Adrenal gland (tissue), 12 donors: ENCODE results near the gene PRMT7. TPM values are rescaled to one million over a fixed set of nuclear protein-coding genes. Genes with fewer than 3 reads are reported as not detected.

Experiments used
- DNase-seq, 7 donors: peaks; one replicate each; pipeline ENCODE4 v3.0.0-alpha.2; 2019 to 2020
- H3K27ac ChIP-seq, 5 donors: fragments of 200-600 bp; sonication (generic) in 4 of 5; 1 replicate in 3 of 5; 2 replicates in 2 of 5; pipeline versions ENCODE4 v1.5.1 to v1.8.0; 2016 to 2020; ENCODE audit warnings: mild to moderate bottlenecking in 1 of 5
- H3K27me3 ChIP-seq: fragments of 200-600 bp; 2 replicates; pipeline ENCODE4 v1.8.0; 2021
- H3K36me3 ChIP-seq, 2 donors: fragments of 200-600 bp; replicated peaks in 1 of 2; 1 replicate in 1 of 2; 2 replicates in 1 of 2; pipeline versions ENCODE4 v1.5.1 to v1.8.0; 2018 to 2022
- H3K4me1 ChIP-seq, 2 donors: fragments of 200-600 bp; replicated peaks in 1 of 2; 1 replicate in 1 of 2; 2 replicates in 1 of 2; pipeline versions ENCODE4 v1.5.1 to v1.8.0; 2018 to 2021
- H3K4me3 ChIP-seq, 4 donors: fragments of 200-600 bp; sonication (generic) in 3 of 4; one replicate each; pipeline ENCODE4 v1.5.1; 2016 to 2018
- H3K9me3 ChIP-seq, 3 donors: fragments of 200-600 bp; sonication (generic) in 1 of 3; replicated peaks in 1 of 3; 1 replicate in 2 of 3; 2 replicates in 1 of 3; pipeline versions ENCODE4 v1.5.1 to v1.8.0; 2016 to 2021
- POLR2A ChIP-seq, 2 donors: fragments of 450-650 bp; IDR thresholded peaks; one replicate each; pipeline ENCODE4 v1.6.1; 2017; ENCODE audit warnings: antibody characterized with exemption in 2 of 2, mild to moderate bottlenecking in 2 of 2, moderate library complexity in 1 of 2
- WGBS, 4 donors: extraction: QIAGEN DNeasy Blood & Tissue Kit in 2 of 4; methylation state at CpG; one replicate each; pipeline versions ENCODE4 v1.1.5 to v1.1.7; 2013 to 2017; 5-methylcytosine and 5-hydroxymethylcytosine counted together
- intact Hi-C, 2 donors: fragments of 100-400 bp; cut with DNase I; formaldehyde crosslinking; loops; one replicate each; pipeline versions ENCODE4 v1.14.1 to v1.15.0; 2022 to 2023
- polyA plus RNA-seq, 3 donors: library from polyadenylated mRNA; stranded (reverse); fragments of 200-250 nt in 2 of 3; fragments of 350-450 nt in 1 of 3; fragmentation: Illumina TruSeq in 1 of 3; extraction: RNeasy Lipid Tissue Mini Kit (QIAGEN cat#74804) in 1 of 3; gene quantifications; one replicate each; pipeline ENCODE4 v1.2.3, GENCODE V29; 2013 to 2014
- total RNA-seq, 9 donors: library from RNA; depleted of rRNA in 4 of 9; stranded (reverse); fragments of >200 nt in 4 of 9; fragments of 120-200 nt in 1 of 9; fragmentation: NEBNext Ultra II Directional in 1 of 9; extraction: Animal tissue kit (Norgen Biotek cat#: 25700) in 1 of 9; gene quantifications; one replicate each; pipeline versions ENCODE4 v1.1.0 to v1.2.4, GENCODE V29; 2013 to 2023
- TF ChIP-seq, protein P1 (sequence below), 6 experiments: fragments of 450-650 bp in 4 of 6; fragments of 200-600 bp in 2 of 6; sonication (generic) in 1 of 6; IDR thresholded peaks; 1 replicate in 5 of 6; 2 replicates in 1 of 6; pipeline versions ENCODE4 v1.5.1 to v1.8.0; 2016 to 2021; ENCODE audit warnings: antibody characterized with exemption in 6 of 6, mild to moderate bottlenecking in 2 of 6, moderate library complexity in 1 of 6
- donor health status: healthy with polysubstance abuse.
- donor health status: Bipolar disorder and iron deficiency.
- donor health status: DM: yes; HTN: yes; CAD: no.
- donor health status: DM: no; HTN: no; CAD: no.
- donor health status: DM: no; HTN: no; CAD: no.
- donor health status: DM: yes; HTN: yes; CAD: no.

PRMT7 gene
- total and polyA plus RNA-seq, 12 donors, result 30.0 to 141 (median 42.7) TPM

DNA sequence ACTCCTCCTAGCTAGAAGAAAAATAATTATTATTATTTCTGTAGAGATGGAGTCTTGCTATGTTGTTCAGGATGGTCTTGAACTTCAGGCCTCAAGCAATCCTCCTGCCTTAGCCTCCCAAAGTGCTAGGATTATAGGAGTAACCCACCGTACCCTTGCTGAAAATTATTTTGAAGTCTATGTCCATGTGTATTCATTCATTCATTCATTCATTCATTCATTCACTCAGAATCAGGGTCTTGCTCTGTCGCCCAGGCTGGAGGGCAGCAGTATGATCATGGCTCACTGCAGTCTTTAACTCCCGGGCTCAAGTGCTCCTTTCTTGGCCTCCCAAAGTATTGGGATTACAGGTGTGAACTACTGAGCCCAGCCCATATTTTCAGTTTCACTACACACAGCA is 4.2 kb upstream of the PRMT7 start:
- intact Hi-C loops, result no loop called here
- no peak overlapping the region for H3K27ac ChIP-seq
- H3K9me3 ChIP-seq, result no peaks in the 10 kb centered on the region
- H3K27me3 ChIP-seq, result no peaks in the 10 kb centered on the region
- H3K4me3 ChIP-seq, result no peak overlapping the region
- H3K36me3 ChIP-seq, result peaks cover 0 to 64% of the 10 kb centered on the region in 2 donors
- TF ChIP-seq POLR2A (IDR thresholded peaks at IDR 0.05), result no peak
- TF ChIP-seq, protein P1, sequence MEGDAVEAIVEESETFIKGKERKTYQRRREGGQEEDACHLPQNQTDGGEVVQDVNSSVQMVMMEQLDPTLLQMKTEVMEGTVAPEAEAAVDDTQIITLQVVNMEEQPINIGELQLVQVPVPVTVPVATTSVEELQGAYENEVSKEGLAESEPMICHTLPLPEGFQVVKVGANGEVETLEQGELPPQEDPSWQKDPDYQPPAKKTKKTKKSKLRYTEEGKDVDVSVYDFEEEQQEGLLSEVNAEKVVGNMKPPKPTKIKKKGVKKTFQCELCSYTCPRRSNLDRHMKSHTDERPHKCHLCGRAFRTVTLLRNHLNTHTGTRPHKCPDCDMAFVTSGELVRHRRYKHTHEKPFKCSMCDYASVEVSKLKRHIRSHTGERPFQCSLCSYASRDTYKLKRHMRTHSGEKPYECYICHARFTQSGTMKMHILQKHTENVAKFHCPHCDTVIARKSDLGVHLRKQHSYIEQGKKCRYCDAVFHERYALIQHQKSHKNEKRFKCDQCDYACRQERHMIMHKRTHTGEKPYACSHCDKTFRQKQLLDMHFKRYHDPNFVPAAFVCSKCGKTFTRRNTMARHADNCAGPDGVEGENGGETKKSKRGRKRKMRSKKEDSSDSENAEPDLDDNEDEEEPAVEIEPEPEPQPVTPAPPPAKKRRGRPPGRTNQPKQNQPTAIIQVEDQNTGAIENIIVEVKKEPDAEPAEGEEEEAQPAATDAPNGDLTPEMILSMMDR (IDR thresholded peaks at IDR 0.05), result no peak
- WGBS, 4 donors, result 92 to 96% (median 95%) methylated on average over 3 of the region's 3 CpGs
- H3K4me1 ChIP-seq, result peaks cover 4 to 22% of the 10 kb centered on the region in 2 donors
- DNase-seq, result no peak

DNA sequence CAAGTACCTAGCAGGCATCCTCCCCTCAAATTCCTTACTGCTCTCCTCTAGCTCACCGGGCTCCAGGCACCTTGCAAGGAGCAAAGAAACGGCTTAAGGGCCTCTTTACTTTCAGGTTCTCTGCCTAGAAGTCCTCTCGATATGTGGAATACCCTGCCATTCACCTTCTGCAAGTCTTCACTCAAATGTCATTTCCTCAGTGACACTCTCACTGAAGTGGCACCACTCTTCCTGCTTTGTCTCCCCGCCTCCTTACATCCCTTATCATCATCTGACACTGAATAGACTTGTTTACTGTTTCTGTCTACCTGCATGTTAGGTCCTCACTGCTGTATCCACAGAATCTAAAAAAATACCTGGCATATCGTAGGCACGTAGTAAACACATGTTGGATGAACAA is 1.0 kb upstream of the PRMT7 start:
- intact Hi-C loops, result loop anchor here in 1 of 2 donors (5.0 kb wide), 1 partner anchor 47 kb away; the partner anchor contains the start of gene SLC7A6
- no peak for TF ChIP-seq POLR2A (IDR thresholded peaks at IDR 0.05)
- TF ChIP-seq, protein P1 (IDR thresholded peaks at IDR 0.05), result no peak
- Histone ChIP-seq H3K4me1 (peaks cover 4 to 32% of the 10 kb centered on the region in 2 donors), H3K27ac (peak overlapping the region in 2 of 5 donors; percentile 76 to 94), H3K9me3 (no peaks in the 10 kb centered on the region), H3K36me3 (peaks cover 0 to 33% of the 10 kb centered on the region in 2 donors), H3K4me3 (peak overlapping the region; percentile 62 to 99 (median 85)), H3K27me3 (no peaks in the 10 kb centered on the region)
- 40 to 47% (median 42%) methylated on average over 6 of the region's 6 CpGs for WGBS, 4 donors
- DNase-seq, result no peak

DNA sequence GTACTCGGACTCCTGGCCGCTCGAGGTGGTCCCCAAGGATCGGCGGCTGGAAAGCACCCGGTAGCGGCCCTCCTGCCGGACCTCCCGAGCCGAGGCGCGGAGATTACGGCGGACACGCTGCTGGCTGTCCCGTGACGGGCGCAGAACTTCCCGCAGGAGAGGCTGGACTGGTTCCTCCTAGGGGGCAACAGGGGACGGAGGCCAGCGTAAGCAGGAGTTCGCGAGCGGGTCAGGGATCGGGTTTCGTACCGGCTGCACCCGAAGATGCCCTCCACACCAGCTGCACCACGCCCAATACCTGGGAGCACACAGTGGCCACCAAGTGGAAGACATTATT is 414 bp upstream of the PRMT7 start:
- Histone ChIP-seq H3K36me3 (peaks cover 0 to 29% of the 10 kb centered on the region in 2 donors), H3K4me3 (peak overlapping the region; percentile 62 to 99 (median 85)), H3K4me1 (peaks cover 4 to 32% of the 10 kb centered on the region in 2 donors), H3K9me3 (no peaks in the 10 kb centered on the region), H3K27ac (peak overlapping the region in 4 of 5 donors; percentile 59 to 94 (median 77)), H3K27me3 (no peaks in the 10 kb centered on the region)
- DNase-seq, result peak in 4 of 7 donors; percentile 29 to 37 (median 32)
- no peak for TF ChIP-seq POLR2A (IDR thresholded peaks at IDR 0.05)
- TF ChIP-seq, protein P1 (IDR thresholded peaks at IDR 0.05), result no peak
- 0 to 1% (median 0%) methylated on average over 19 to 29 of the region's 29 CpGs for WGBS, 4 donors
- intact Hi-C loops, result loop anchor here in 1 of 2 donors (5.0 kb wide), 1 partner anchor 48 kb away; the partner anchor contains the start of gene SLC7A6

DNA sequence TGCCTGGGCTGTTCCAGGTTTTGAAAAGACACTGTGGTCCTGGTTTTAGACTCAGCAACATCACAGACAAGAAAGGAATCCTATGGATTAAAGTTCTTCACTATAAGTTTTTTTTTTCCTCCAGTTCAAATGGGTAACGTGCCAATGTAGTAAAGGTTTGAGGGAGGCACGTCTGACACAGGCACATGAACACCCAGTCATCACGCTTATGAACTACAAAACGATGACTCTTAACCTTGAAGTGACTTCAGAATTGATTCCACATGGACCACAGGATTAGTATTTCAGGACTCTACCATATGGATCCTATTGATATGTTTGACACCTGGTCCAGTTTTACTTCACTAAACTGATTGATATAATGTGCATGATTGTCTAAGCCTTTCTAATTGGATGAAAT is 2.3 kb downstream of the PRMT7 start:
- H3K27me3 ChIP-seq, result no peaks in the 10 kb centered on the region

More for the DNA sequence above, 2.3 kb downstream of the PRMT7 start:
- Histone ChIP-seq H3K4me3 (no peak overlapping the region), H3K36me3 (peaks cover 0 to 38% of the 10 kb centered on the region in 2 donors), H3K9me3 (no peaks in the 10 kb centered on the region), H3K4me1 (peaks cover 4 to 32% of the 10 kb centered on the region in 2 donors), H3K27ac (no peak overlapping the region)
- intact Hi-C loops, result loop anchor here in 1 of 2 donors (5.0 kb wide), 1 partner anchor 51 kb away; the partner anchor contains the start of gene SLC7A6
- TF ChIP-seq, protein P1 (IDR thresholded peaks at IDR 0.05), result no peak
- no peak for TF ChIP-seq POLR2A (IDR thresholded peaks at IDR 0.05)
- no peak for DNase-seq
- WGBS, 4 donors, result 61 to 65% (median 63%) methylated on average over 4 of the region's 4 CpGs
